ENCODE data around the gene DIPK1C.

Gene DIPK1C

DNA sequence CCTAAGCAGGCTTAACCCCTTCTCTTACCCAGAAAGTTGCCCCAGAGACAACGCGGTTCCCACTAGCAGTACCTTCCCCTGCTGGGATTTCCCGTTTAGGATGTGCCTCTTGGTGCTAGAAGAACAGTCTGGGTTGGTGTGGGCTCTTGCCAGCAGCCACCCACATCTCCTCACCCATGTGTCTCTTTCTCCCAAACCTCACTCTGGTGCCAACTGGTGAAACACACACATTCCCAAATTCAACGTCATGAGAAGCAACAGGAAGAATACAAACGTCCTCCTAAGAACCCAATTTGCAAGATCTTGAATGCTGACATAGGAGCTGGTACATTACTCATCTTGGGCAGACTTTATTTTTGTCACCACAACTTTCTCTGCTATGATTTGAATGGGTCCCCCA is 36.2 kb downstream of the DIPK1C start:
- H3K27ac ChIP-seq (ENCODE audit: low read depth, low read length, severe bottlenecking): no peak overlapping the region
- no peaks in the 10 kb centered on the region for H3K36me3 ChIP-seq (ENCODE audit: control insufficient read depth, insufficient read depth, low read length)
- H3K9me3 ChIP-seq (ENCODE audit: control insufficient read depth, low read length): peaks cover 7% of the 10 kb centered on the region
- no peak overlapping the region for H3K4me3 ChIP-seq (ENCODE audit: extremely low read depth, insufficient read depth, low read length, poor library complexity, severe bottlenecking)
- WGBS, 2 experiments (ENCODE audit: insufficient coverage in 2 of 2): 84 to 94% methylated on average over 2 to 5 of the region's 5 CpGs
- no peaks in the 10 kb centered on the region for H3K4me1 ChIP-seq (ENCODE audit: control insufficient read depth, insufficient read depth, low read length, poor library complexity, severe bottlenecking)

GRCh38 chr18:74420481-74420880 is 36.6 kb downstream of the DIPK1C start:
- Histone ChIP-seq H3K4me1 (ENCODE audit: control insufficient read depth, insufficient read depth, low read length, poor library complexity, severe bottlenecking) (no peaks in the 10 kb centered on the region), H3K9me3 (ENCODE audit: control insufficient read depth, low read length) (peaks cover 3% of the 10 kb centered on the region), H3K36me3 (ENCODE audit: control insufficient read depth, insufficient read depth, low read length) (no peaks in the 10 kb centered on the region), H3K4me3 (ENCODE audit: extremely low read depth, insufficient read depth, low read length, poor library complexity, severe bottlenecking) (no peak overlapping the region), H3K27ac (ENCODE audit: low read depth, low read length, severe bottlenecking) (no peak overlapping the region)
- WGBS, 2 experiments (ENCODE audit: insufficient coverage in 2 of 2): 81 to 100% methylated on average over 2 of the region's 2 CpGs

GRCh38 chr18:74419761-74420160 is 37.3 kb downstream of the DIPK1C start:
- WGBS, 2 experiments (ENCODE audit: insufficient coverage in 2 of 2): 86 to 91% methylated on average over 3 of the region's 4 CpGs
- H3K4me3 ChIP-seq (ENCODE audit: extremely low read depth, insufficient read depth, low read length, poor library complexity, severe bottlenecking): no peak overlapping the region

DNA sequence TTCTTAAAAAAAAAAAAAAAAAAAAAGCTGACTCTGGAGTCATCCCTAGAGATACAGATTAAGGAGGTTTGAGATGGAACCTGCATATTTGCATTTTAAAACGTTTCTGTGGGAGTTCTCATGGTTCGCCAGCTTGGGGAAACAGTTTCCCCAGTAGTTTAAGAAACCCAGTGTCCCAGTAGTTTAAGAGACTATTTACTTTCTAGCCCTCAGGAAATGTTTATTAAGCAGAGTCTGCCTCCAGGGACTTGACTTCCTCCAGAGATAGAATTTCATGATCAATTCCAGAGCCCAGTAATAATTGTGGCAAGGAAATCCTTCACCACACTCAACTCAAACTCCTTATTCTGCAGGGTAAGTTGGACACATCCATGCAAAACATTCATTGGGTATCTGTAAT is 39.1 kb downstream of the DIPK1C start:
- H3K4me1 ChIP-seq (ENCODE audit: control insufficient read depth, insufficient read depth, low read length, poor library complexity, severe bottlenecking): no peaks in the 10 kb centered on the region
- no peak overlapping the region for H3K27ac ChIP-seq (ENCODE audit: low read depth, low read length, severe bottlenecking)
- H3K36me3 ChIP-seq (ENCODE audit: control insufficient read depth, insufficient read depth, low read length): no peaks in the 10 kb centered on the region
- no peaks in the 10 kb centered on the region for H3K9me3 ChIP-seq (ENCODE audit: control insufficient read depth, low read length)
- 44 to 50% methylated on average over 2 of the region's 2 CpGs for WGBS, 2 experiments (ENCODE audit: insufficient coverage in 2 of 2)
- no peak overlapping the region for H3K4me3 ChIP-seq (ENCODE audit: extremely low read depth, insufficient read depth, low read length, poor library complexity, severe bottlenecking)

More at GRCh38 chr18:74419761-74420160, 37.3 kb downstream of the DIPK1C start:
- Histone ChIP-seq H3K9me3 (ENCODE audit: control insufficient read depth, low read length) (no peaks in the 10 kb centered on the region), H3K36me3 (ENCODE audit: control insufficient read depth, insufficient read depth, low read length) (no peaks in the 10 kb centered on the region), H3K27ac (ENCODE audit: low read depth, low read length, severe bottlenecking) (no peak overlapping the region), H3K4me1 (ENCODE audit: control insufficient read depth, insufficient read depth, low read length, poor library complexity, severe bottlenecking) (no peaks in the 10 kb centered on the region)

DNA sequence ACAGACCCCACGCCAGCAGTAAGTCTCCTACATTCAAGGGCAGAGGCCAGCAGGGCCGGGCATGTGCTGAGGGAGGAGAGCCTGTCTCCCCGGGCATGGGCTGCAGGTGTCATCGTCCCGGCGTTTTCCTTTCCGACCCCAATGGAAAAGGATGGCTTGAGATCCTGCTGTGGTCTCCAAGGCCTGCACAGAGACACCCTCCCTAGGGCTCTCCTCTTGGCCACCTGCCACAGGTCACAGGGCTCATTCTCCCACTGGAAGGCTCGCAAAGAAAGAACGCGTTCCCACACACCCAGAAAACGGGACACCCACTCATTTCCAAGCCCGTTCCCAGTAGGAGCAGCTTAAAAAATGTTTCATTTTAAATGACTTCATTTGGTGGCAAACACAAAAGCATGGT is 41.0 kb downstream of the DIPK1C start:
- no peaks in the 10 kb centered on the region for H3K9me3 ChIP-seq (ENCODE audit: control insufficient read depth, low read length)
- no peaks in the 10 kb centered on the region for H3K4me1 ChIP-seq (ENCODE audit: control insufficient read depth, insufficient read depth, low read length, poor library complexity, severe bottlenecking)
- 93 to 96% methylated on average over 7 to 11 of the region's 12 CpGs for WGBS, 2 experiments (ENCODE audit: insufficient coverage in 2 of 2)
- H3K27ac ChIP-seq (ENCODE audit: low read depth, low read length, severe bottlenecking): no peak overlapping the region
- no peaks in the 10 kb centered on the region for H3K36me3 ChIP-seq (ENCODE audit: control insufficient read depth, insufficient read depth, low read length)
- H3K4me3 ChIP-seq (ENCODE audit: extremely low read depth, insufficient read depth, low read length, poor library complexity, severe bottlenecking): no peak overlapping the region

GRCh38 chr18:74414953-74415515 is 42.1 kb downstream of the DIPK1C start:
- Histone ChIP-seq H3K9me3 (ENCODE audit: control insufficient read depth, low read length) (no peaks in the 10 kb centered on the region), H3K4me3 (ENCODE audit: extremely low read depth, insufficient read depth, low read length, poor library complexity, severe bottlenecking) (no peak overlapping the region), H3K4me1 (ENCODE audit: control insufficient read depth, insufficient read depth, low read length, poor library complexity, severe bottlenecking) (no peaks in the 10 kb centered on the region), H3K36me3 (ENCODE audit: control insufficient read depth, insufficient read depth, low read length) (no peaks in the 10 kb centered on the region), H3K27ac (ENCODE audit: low read depth, low read length, severe bottlenecking) (no peak overlapping the region)
- 89 to 97% methylated on average over 7 to 8 of the region's 12 CpGs for WGBS, 2 experiments (ENCODE audit: insufficient coverage in 2 of 2)

DNA sequence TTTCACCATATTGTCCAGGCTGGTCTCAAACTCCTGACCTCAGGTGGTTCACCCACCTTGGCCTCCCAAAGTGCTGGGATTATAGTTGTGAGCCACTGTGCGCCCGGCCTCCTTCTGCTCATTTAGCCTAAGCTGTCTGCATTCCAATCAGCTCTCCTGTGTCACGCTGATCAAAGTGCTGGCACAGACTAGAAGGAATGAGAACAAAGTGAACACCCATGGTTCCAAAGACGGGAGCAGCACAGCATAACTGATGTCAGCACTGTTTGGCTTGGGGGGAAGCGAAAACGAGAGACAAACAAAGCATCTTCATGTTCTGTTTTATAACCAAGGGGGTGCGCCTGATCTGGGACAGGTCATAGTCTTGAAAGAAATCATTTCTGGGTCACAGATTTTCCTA is 43.3 kb downstream of the DIPK1C start:
- Histone ChIP-seq H3K9me3 (ENCODE audit: control insufficient read depth, low read length) (no peaks in the 10 kb centered on the region), H3K27ac (ENCODE audit: low read depth, low read length, severe bottlenecking) (no peak overlapping the region), H3K36me3 (ENCODE audit: control insufficient read depth, insufficient read depth, low read length) (no peaks in the 10 kb centered on the region), H3K4me3 (ENCODE audit: extremely low read depth, insufficient read depth, low read length, poor library complexity, severe bottlenecking) (no peak overlapping the region), H3K4me1 (ENCODE audit: control insufficient read depth, insufficient read depth, low read length, poor library complexity, severe bottlenecking) (no peaks in the 10 kb centered on the region)
- WGBS, 2 experiments (ENCODE audit: insufficient coverage in 2 of 2): 77 to 84% methylated on average over 7 of the region's 7 CpGs

GRCh38 chr18:74412116-74412880 is 44.8 kb downstream of the DIPK1C start:
- Histone ChIP-seq H3K4me3 (ENCODE audit: extremely low read depth, insufficient read depth, low read length, poor library complexity, severe bottlenecking) (no peak overlapping the region), H3K4me1 (ENCODE audit: control insufficient read depth, insufficient read depth, low read length, poor library complexity, severe bottlenecking) (no peaks in the 10 kb centered on the region), H3K27ac (ENCODE audit: low read depth, low read length, severe bottlenecking) (no peak overlapping the region), H3K36me3 (ENCODE audit: control insufficient read depth, insufficient read depth, low read length) (no peaks in the 10 kb centered on the region), H3K9me3 (ENCODE audit: control insufficient read depth, low read length) (no peaks in the 10 kb centered on the region)
- WGBS, 2 experiments (ENCODE audit: insufficient coverage in 2 of 2): 79 to 84% methylated on average over 15 to 21 of the region's 21 CpGs

- Histone ChIP-seq H3K4me3 (ENCODE audit: extremely low read depth, insufficient read depth, low read length, poor library complexity, severe bottlenecking) (no peak overlapping the region), H3K4me1 (ENCODE audit: control insufficient read depth, insufficient read depth, low read length, poor library complexity, severe bottlenecking) (no peaks in the 10 kb centered on the region), H3K36me3 (ENCODE audit: control insufficient read depth, insufficient read depth, low read length) (no peaks in the 10 kb centered on the region), H3K9me3 (ENCODE audit: control insufficient read depth, low read length) (no peaks in the 10 kb centered on the region), H3K27ac (ENCODE audit: low read depth, low read length, severe bottlenecking) (no peak overlapping the region)
- 83 to 87% methylated on average over 6 to 8 of the region's 9 CpGs for WGBS, 2 experiments (ENCODE audit: insufficient coverage in 2 of 2)
These were observed 45.6 kb downstream of the DIPK1C start for GRCh38 chr18:74411475-74411874.

DNA sequence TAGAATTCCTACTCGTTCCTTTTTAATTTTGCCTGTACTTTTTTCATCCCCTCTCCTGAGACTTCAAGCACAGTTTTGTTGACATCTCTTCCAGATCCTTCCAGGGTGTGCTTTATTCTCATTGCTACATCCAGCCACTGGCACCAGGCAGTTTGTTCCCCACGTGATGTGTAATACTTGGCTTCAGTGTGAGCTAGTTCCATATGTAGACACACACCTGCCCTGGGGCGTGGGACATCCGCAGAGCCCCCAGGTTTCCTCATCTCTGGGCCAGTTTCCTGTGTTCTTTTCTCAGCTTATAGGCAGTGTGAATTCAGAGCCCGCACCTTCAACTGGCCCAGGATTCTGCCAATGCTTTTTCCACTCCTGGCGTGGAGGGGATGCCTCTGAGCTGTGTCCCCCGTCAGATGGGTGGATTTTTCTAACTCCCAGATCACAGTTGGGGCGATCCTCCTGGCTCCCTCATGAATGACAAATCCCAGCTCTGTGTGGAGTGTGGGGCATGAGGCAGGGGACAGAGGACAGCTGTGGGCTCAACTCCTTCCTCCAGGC is 46.6 kb downstream of the DIPK1C start:
- Histone ChIP-seq H3K9me3 (ENCODE audit: control insufficient read depth, low read length) (no peaks in the 10 kb centered on the region), H3K36me3 (ENCODE audit: control insufficient read depth, insufficient read depth, low read length) (no peaks in the 10 kb centered on the region), H3K4me3 (ENCODE audit: extremely low read depth, insufficient read depth, low read length, poor library complexity, severe bottlenecking) (no peak overlapping the region), H3K27ac (ENCODE audit: low read depth, low read length, severe bottlenecking) (no peak overlapping the region), H3K4me1 (ENCODE audit: control insufficient read depth, insufficient read depth, low read length, poor library complexity, severe bottlenecking) (no peaks in the 10 kb centered on the region)
- WGBS, 2 experiments (ENCODE audit: insufficient coverage in 2 of 2): 88 to 89% methylated on average over 8 of the region's 8 CpGs

DNA sequence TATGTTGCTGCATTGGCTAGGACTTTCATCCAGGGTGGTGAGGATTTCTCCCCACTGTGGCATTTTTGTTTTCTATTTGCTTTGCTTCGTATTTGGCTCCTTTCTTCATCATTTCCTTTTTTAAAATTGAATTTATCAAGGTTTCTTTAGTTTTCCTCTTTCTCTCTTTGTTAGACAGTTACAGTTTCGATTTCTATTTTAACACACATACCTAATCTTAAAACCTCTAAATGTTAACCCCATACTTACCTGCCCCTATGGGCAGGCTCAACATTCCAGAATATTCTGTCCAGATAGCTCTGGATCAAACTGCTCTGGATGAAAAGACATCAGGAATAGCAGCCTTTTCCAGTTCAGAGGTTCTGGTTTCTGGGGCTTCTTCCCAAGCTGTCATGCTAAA is 49.2 kb downstream of the DIPK1C start:
- Histone ChIP-seq H3K36me3 (ENCODE audit: control insufficient read depth, insufficient read depth, low read length) (no peaks in the 10 kb centered on the region), H3K9me3 (ENCODE audit: control insufficient read depth, low read length) (no peaks in the 10 kb centered on the region), H3K4me1 (ENCODE audit: control insufficient read depth, insufficient read depth, low read length, poor library complexity, severe bottlenecking) (no peaks in the 10 kb centered on the region), H3K4me3 (ENCODE audit: extremely low read depth, insufficient read depth, low read length, poor library complexity, severe bottlenecking) (no peak overlapping the region), H3K27ac (ENCODE audit: low read depth, low read length, severe bottlenecking) (no peak overlapping the region)
- 78 to 83% methylated on average over 1 to 2 of the region's 2 CpGs for WGBS, 2 experiments (ENCODE audit: insufficient coverage in 2 of 2)
